ENCODE results near the gene PHLDA1.
"Not testable (repeated sequence)": the region's sequence is repeated elsewhere in the genome, so short reads cannot be mapped to it uniquely, and the experiment has no call there.

Gene PHLDA1

DNA sequence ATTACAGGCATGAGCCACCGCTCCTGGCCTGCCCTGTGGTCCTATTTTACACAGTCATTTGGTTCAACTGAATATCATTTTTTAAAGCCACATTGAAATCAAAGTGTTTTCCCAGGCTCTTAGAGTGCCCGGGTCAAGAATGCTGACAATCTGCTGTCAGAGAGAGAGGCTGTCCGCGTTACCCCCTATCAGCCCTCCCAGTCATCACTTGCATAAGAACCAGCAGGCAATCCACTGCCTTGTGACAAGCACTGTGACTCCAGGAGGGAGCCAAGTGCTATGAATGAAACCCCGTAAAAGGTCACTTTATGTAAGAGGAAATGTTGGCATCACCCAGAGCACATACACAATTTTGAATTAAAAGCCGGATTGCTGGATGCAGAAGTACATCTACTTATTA lies 13.5 kb downstream of the PHLDA1 start:
- no peak for DNase-seq (ENCODE audit: low read depth)

DNA sequence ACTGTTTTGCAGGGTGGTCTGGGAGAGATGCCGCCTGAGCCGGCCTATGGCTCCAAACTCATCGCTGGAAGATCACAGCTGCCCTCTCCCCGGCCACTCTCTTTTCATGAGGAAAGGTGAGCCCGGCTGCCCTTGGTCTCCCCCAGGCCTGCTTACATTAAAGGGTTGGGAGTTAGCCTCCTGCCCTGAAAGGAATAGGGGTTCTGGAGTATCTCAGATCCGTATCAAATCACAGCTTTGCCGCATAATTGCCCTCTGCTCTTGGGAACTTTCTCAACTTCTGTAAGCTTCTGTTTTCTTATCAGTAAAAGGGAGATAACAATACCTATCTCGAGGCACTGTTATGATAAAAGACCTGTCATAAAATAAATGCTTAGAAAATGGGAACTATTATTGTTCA lies 17.6 kb downstream of the PHLDA1 start:
- no peak for DNase-seq (ENCODE audit: low read depth)

DNA sequence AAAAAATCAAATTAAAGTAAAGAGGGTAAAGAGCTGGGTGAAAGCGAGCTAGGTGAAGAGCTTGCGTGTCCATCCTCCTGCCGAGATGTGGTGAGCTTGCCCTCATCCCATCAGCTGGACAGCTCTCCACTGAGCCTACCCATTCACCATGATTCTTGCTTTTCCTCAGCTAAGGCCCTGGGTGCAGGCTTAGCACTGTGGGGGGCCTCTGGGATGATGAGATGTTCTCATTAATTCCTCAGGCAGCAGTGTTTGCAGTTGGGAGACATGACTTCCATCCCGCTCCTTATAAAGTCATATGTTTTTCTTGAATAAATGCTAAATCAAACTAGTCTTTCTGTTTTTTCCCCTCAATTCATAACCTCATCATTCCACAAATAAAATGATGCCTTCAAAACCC lies 18.0 kb downstream of the PHLDA1 start:
- no peak for DNase-seq (ENCODE audit: low read depth)

DNA sequence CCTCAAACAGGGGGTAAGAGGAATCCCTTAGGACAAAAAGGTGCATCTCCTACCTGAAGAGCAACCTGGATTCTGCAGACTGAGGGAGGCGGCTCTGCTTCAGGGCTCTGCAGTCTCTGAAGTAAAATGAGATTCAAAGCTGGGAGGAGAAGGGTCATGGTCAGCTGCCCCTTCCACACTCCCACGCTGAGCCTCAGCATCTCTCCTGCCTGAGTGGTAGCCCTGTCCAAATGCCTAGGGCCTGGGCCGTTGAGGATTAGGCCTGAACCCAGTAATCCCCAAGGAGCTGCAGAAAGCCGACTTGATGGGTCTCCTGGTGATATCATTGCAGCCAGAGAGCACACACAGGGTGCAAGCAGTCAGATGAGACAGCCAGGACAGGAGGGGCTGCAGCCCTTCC lies 18.9 kb downstream of the PHLDA1 start:
- DNase-seq (ENCODE audit: low read depth): no peak

- no peak for DNase-seq (ENCODE audit: low read depth)
Observed at GRCh38 chr12:76010732-76011458, 20.7 kb downstream of the PHLDA1 start.

- DNase-seq (ENCODE audit: low read depth): no peak
Observed at GRCh38 chr12:76008428-76008827, 23.1 kb downstream of the PHLDA1 start.

- DNase-seq (ENCODE audit: low read depth): no peak
Observed at GRCh38 chr12:76007640-76008039, 23.9 kb downstream of the PHLDA1 start.

DNA sequence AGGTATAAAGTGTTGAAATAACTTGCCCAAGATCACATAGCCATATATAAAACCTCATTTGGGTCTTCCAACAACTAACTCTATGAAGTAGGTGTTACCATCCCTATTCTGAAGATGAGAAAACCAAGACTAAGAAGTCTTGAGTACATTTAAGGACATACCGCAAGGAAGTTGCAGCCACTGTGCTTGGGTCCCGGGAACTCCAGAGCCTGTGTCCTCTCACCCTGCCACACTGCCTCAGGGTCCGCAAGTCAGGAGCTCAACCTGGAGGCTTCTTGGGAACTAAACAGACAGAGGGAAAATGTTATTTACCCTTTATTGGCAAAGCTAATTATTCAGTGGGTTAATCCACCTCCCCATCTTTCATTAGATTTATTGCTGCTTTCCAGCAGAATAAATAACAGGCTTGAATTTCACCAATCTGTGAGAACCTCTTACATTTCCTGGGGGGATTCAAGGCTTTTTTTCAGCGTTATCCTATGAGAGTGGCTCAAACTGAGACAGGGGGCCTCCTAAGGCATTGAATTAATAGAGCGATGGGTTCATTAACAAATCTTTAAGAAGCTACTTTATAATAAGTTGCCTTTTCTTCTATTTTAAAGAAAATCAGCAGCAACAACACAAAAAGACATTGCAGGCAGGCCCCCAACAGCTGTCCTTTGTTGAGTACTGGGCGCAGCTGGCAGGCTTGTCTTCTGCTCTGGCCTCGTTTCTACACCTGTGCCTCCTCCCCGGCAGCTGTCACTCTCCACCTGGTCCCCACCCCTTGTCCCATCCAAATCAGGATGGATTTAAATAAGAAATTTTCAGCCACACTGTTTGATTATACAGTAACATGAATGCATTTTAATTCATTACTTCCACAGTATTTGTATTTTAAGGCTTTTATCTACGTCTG lies 25.3 kb downstream of the PHLDA1 start:
- DNase-seq (ENCODE audit: low read depth): no peak

GRCh38 chr12:76003355-76003638 lies 28.3 kb downstream of the PHLDA1 start:
- DNase-seq (ENCODE audit: low read depth): no peak

DNA sequence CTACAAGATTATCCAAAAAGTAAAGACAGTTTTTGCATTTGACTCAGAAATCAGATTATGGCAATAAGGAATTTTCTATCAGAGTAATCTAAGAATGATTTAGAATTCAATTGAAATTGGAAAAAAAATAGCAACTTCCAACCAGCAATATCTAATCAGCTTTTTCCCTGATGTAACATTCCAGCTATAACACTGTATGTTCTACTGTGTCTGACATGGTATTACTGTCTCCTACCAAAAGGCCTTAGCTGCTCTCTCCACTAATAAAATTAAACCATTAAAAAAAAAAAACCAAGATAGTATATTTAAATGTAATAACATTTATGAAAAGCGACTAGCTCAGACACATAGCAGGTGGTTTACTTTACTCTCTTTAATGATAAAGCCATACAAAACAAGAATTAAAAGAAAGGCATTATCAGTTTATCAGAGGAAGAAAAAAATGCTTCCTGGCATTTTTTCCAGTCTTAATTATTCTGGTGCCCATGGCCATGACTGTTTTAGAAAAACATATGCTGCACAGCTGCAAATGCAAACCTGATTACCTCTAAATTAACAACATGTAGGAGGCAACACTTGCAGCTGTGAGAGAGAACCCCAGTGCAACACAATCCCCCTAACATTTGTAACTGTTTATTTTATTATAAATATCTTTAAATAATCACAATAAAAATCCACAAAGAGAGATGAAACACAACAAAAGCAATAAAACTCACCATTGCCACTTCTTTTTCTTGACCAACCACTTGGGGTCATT lies 28.8 kb downstream of the PHLDA1 start:
- no peak for DNase-seq (ENCODE audit: low read depth)

GRCh38 chr12:75998292-75999063 lies 33.1 kb downstream of the PHLDA1 start:
- DNase-seq (ENCODE audit: low read depth): no peak

DNA sequence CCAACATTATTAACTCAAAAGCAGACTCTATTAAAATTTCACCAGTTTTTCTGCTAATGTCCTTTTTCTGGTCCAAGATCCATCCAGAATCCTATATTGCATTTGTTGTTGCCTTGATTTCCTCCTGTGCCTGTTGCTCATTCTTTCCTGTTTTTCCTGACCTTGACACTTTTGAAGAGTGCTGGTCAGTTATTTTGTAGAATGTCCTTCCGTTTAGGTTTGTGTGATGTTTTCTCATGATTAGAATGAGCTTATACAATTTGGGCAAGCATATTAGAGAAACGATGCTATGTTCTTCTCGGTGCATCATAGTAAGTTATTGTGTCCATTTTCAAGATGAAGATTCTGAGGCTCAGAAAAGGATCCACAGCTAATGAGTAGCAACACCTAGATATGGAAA lies 33.9 kb downstream of the PHLDA1 start:
- DNase-seq (ENCODE audit: low read depth): no peak

GRCh38 chr12:75996861-75997447 lies 34.6 kb downstream of the PHLDA1 start:
- no peak for DNase-seq (ENCODE audit: low read depth)

- no peak for DNase-seq (ENCODE audit: low read depth)
Observed at GRCh38 chr12:75995691-75996090, 35.9 kb downstream of the PHLDA1 start.

GRCh38 chr12:75994069-75994740 lies 37.4 kb downstream of the PHLDA1 start:
- no peak for DNase-seq (ENCODE audit: low read depth)

GRCh38 chr12:75991753-75992152 lies 39.8 kb downstream of the PHLDA1 start:
- no peak for DNase-seq (ENCODE audit: low read depth)

- no peak for DNase-seq (ENCODE audit: low read depth)
Observed at GRCh38 chr12:75990189-75990912, 41.2 kb downstream of the PHLDA1 start.

DNA sequence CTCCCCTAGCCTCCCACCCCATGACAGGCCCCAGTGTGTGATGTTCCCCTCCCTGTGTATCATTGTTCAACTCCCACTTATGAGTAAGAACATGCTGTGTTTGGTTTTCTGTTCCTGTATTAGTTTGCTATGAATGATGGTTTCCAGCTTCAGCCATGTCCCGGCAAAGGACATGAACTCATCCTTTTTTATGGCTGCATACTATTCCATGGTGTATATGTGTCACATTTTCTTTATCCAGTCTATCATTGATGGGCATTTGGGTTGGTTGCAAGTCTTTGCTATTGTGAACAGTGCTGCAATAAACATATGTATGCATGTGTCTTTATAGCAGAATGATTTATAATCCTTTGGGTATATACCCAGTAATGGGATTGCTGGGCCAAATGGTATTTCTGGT lies 43.9 kb downstream of the PHLDA1 start:
- not testable (repeated sequence) for DNase-seq (ENCODE audit: low read depth)

GRCh38 chr12:75986001-75986746 lies 45.4 kb downstream of the PHLDA1 start:
- DNase-seq (ENCODE audit: low read depth): no peak

DNA sequence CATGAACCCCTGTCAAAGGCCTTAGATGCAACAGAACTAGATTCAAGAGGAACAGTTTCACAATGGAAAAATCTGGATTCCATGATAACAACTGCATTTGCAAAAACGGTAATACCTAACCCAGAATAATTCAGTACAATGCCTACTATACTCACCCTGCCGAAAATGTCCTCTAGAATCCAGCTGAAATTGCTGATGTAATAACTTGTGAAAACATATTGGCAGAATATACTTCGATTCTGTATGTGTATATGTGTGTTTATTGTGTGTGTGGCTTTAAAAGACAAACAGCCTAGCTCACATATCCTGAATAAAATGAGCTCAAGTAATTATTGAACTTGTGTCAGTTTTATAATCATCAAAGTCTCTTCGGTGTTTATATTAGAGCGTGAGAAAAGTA lies 46.0 kb downstream of the PHLDA1 start:
- DNase-seq (ENCODE audit: low read depth): no peak

Measured in GM04504 (cell line).